HUES64 (cell line): ENCODE data around the gene AMIGO3. TPM values are rescaled to one million over a fixed set of nuclear protein-coding genes. Genes with fewer than 3 reads are reported as not detected.
"Not testable (repeated sequence)": the region's sequence is repeated elsewhere in the genome, so short reads cannot be mapped to it uniquely, and the experiment has no call there.

Source experiments
- H3K27ac ChIP-seq: 2 replicates; pipeline ENCODE4 v1.7.0; 2013; ENCODE audit warnings: low read depth, low read length, inconsistent platforms
- H3K27me3 ChIP-seq: 2 replicates; pipeline ENCODE4 v1.6.1; 2013; ENCODE audit warnings: mild to moderate bottlenecking, low read length; ENCODE audit not compliant: insufficient read depth
- H3K36me3 ChIP-seq: 2 replicates; pipeline ENCODE4 v1.6.1; 2013; ENCODE audit warnings: mild to moderate bottlenecking, low read length; ENCODE audit not compliant: insufficient read depth
- H3K4me1 ChIP-seq: 2 replicates; pipeline ENCODE4 v1.6.1; 2013; ENCODE audit warnings: mild to moderate bottlenecking, low read length, moderate library complexity; ENCODE audit not compliant: insufficient read depth
- H3K4me3 ChIP-seq: 2 replicates; pipeline ENCODE4 v1.5.1; 2013; ENCODE audit warnings: mild to moderate bottlenecking, low read length, moderate library complexity
- H3K9ac ChIP-seq: 2 replicates; pipeline ENCODE4 v1.6.1; 2013; ENCODE audit warnings: mild to moderate bottlenecking, low read depth, low read length
- H3K9me3 ChIP-seq: 2 replicates; pipeline ENCODE4 v1.6.1; 2013; ENCODE audit warnings: low read depth, low read length; ENCODE audit not compliant: insufficient read depth
- WGBS: fragments of 150-250, 120-280 bp; methylation state at CpG from one replicate; pipeline ENCODE4 v1.1.7; 2013; ENCODE audit warnings: missing lambda C conversion rate; 5-methylcytosine and 5-hydroxymethylcytosine counted together
- polyA plus RNA-seq, 2 experiments: library from polyadenylated mRNA; stranded (reverse); fragments of 50-300 nt; gene quantifications; one replicate each; pipeline ENCODE4 v1.2.3, GENCODE V29; 2013

The AMIGO3 gene, protein sequence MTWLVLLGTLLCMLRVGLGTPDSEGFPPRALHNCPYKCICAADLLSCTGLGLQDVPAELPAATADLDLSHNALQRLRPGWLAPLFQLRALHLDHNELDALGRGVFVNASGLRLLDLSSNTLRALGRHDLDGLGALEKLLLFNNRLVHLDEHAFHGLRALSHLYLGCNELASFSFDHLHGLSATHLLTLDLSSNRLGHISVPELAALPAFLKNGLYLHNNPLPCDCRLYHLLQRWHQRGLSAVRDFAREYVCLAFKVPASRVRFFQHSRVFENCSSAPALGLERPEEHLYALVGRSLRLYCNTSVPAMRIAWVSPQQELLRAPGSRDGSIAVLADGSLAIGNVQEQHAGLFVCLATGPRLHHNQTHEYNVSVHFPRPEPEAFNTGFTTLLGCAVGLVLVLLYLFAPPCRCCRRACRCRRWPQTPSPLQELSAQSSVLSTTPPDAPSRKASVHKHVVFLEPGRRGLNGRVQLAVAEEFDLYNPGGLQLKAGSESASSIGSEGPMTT
- polyA plus RNA-seq (2013, experiment 1 of 2) = 1.9 TPM
- polyA plus RNA-seq (2013, experiment 2 of 2) = 3.0 TPM

DNA sequence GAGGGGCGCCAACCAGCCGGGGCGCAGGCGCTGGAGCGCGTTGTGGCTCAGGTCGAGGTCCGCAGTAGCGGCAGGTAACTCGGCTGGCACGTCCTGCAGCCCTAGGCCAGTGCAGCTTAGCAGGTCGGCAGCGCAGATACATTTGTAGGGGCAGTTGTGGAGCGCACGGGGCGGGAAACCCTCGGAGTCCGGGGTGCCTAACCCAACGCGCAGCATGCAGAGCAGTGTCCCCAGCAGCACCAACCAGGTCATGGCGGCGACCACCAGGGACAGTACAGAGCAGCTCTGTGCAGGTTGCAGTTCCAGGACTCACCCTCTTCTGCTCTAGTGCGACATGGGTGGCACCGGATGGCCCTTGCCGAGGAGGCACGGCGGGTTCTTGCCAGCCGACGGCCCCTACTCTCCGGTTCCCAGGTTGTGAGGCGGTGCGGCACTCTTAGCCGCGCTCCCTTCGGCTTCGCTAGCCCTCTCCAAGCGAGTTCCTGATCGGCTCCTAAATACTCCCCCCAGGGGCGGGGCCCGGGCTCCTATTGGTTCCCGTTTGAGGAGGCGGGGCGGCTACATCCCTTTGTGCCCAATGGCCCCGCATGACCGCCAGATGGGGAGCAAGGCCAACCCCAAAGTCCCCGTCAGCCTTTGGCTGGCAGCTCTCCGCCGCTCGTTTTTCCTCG, at the start of gene AMIGO3:
Gene AMIGO3, minus strand, starts transcription at position 471 of the 671 bp plus-strand sequence. Its CDS starts 219 bp downstream, at position 252.
- peaks cover 27% of the 10 kb centered on the region for H3K36me3 ChIP-seq
- peaks cover 6% of the 10 kb centered on the region; the same call in 1 of the 2 replicates for H3K4me1 ChIP-seq
- H3K27ac ChIP-seq = peak within 1 kb of the TSS; percentile 35; the same call in 1 of the 2 replicates
- peak within 1 kb of the TSS; percentile 67 for H3K4me3 ChIP-seq
- H3K27me3 ChIP-seq = no peaks in the 10 kb centered on the region
- WGBS = 4% methylated on average over 50 of the region's 50 CpGs
- H3K9me3 ChIP-seq = no peaks in the 10 kb centered on the region
- peak within 1 kb of the TSS; percentile 83 for H3K9ac ChIP-seq

DNA sequence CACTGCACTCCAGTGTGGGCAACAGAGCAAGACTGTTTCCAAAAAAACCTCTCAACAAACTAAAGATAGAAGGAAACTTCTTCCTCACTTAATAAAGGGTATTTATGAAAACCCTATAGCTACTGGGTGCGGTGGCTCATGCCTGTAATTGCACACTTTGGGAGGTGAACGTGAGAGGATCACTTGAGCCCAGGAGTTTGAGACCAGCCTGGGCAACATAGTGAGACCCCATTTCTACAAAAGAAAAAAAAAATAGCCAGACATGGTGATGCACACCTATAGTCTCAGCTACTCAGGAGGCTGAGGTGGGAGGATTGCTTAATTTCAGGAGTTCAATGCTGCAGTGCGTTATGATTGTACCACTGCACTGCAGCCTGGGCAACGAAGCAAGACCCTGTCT, 44.5 kb upstream of the AMIGO3 start:
- Histone ChIP-seq H3K27ac (no peak overlapping the region), H3K36me3 (0 out of 2 replicates have a peak, but pooled peaks cover 4% of the 10 kb centered on the region), H3K27me3 (no peaks in the 10 kb centered on the region), H3K4me3 (no peak overlapping the region), H3K9ac (no peak overlapping the region), H3K4me1 (no peaks in the 10 kb centered on the region), H3K9me3 (no peaks in the 10 kb centered on the region)
- 95% methylated on average over 3 of the region's 4 CpGs for WGBS

DNA sequence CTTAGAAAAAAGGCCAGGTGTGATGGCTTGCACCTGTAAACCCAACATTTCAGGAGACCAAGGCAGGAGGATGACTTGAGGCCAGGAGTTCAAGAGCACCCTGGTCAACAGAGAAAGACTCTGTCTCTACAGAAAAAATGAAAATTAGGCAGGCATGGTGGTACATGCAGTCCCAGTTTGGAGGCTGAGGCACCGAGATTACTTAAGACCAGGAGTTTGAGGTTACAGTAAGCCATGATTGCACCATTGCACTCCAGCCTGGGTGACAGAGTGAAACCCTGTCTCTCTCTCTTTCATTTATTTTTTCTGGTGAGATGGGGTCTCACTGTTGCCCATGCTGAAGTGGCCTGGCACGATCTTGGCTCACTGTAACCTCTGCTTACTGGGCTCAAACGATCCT, 42.2 kb upstream of the AMIGO3 start:
- H3K27me3 ChIP-seq = no peaks in the 10 kb centered on the region
- no peaks in the 10 kb centered on the region for H3K4me1 ChIP-seq
- no peak overlapping the region for H3K27ac ChIP-seq
- H3K9me3 ChIP-seq = no peaks in the 10 kb centered on the region
- H3K4me3 ChIP-seq = no peak overlapping the region
- H3K9ac ChIP-seq = no peak overlapping the region
- 88% methylated on average over 3 of the region's 3 CpGs for WGBS
- H3K36me3 ChIP-seq = 0 out of 2 replicates have a peak, but pooled peaks cover 4% of the 10 kb centered on the region

DNA sequence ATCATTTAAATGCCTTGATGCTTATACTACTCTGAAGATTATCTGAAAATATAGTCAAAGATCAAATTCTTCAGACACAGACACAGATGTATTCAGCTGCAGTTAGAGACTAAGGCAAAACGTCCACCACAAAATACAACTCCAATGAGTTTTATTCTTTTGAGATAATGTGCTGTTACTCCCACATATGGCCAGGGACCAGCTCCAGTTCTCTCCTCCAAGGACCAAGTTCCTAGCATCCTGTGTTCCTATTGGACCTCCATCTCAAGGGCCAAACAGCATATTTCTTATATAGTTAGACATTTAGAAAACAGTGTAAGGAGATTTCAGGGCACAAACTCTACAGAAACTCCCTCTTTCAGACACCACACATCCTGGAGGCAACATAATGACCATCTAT, 39.7 kb upstream of the AMIGO3 start:
- Histone ChIP-seq H3K9ac (no peak overlapping the region), H3K4me3 (no peak overlapping the region), H3K4me1 (no peaks in the 10 kb centered on the region), H3K27me3 (no peaks in the 10 kb centered on the region), H3K9me3 (no peaks in the 10 kb centered on the region), H3K27ac (no peak overlapping the region), H3K36me3 (0 out of 2 replicates have a peak, but pooled peaks cover 2% of the 10 kb centered on the region)
- 91% methylated on average over 1 of the region's 1 CpG for WGBS

DNA sequence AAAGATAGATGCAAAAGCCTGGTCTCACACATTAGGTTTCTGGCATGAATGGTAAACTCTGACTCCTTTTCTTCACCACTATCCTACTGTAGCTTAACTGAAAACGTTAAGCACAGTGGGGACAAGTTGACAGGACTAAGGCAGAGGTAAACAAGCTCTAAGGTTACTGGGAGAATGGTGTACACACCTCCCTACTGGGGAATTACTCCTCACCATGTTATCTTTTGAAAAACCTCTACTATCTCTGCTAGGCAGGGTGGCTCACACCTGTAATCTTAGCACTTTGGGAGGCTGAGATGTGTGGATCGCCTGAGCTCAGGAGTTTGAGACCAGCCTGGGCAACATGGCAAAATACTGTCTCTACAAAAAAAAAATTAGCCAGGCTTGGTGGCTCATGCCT, 37.7 kb upstream of the AMIGO3 start:
- Histone ChIP-seq H3K4me3 (no peak overlapping the region), H3K27ac (no peak overlapping the region)
- 74% methylated on average over 2 of the region's 2 CpGs for WGBS

DNA sequence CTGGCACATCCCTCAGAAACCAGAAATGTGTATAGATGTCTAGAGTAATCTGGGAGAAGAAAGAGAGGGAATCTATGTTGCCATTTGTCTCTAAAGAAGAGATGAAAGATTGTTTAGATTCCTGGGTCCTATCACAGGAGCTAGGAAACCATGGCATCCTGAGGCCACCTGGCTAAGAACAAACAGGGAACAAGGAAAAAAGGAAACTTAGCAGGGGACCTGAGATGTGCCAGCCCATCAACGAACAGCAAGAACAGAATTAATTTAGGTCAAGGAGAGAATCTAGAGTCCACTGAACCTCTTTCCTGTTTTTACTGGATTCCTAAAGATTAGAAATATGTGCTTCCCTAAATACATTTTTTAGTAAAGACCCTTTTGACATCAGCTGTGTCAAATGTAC, 36.6 kb upstream of the AMIGO3 start:
- H3K9ac ChIP-seq = no peak overlapping the region
- no peaks in the 10 kb centered on the region for H3K4me1 ChIP-seq
- no peaks in the 10 kb centered on the region for H3K9me3 ChIP-seq
- H3K27ac ChIP-seq = no peak overlapping the region
- H3K36me3 ChIP-seq = no peaks in the 10 kb centered on the region
- no peak overlapping the region for H3K4me3 ChIP-seq
- H3K27me3 ChIP-seq = no peaks in the 10 kb centered on the region
- 83% methylated on average over 1 of the region's 1 CpG for WGBS

More for the DNA sequence above, 37.7 kb upstream of the AMIGO3 start:
- Histone ChIP-seq H3K36me3 (no peaks in the 10 kb centered on the region), H3K9me3 (no peaks in the 10 kb centered on the region), H3K9ac (no peak overlapping the region), H3K4me1 (no peaks in the 10 kb centered on the region), H3K27me3 (no peaks in the 10 kb centered on the region)

DNA sequence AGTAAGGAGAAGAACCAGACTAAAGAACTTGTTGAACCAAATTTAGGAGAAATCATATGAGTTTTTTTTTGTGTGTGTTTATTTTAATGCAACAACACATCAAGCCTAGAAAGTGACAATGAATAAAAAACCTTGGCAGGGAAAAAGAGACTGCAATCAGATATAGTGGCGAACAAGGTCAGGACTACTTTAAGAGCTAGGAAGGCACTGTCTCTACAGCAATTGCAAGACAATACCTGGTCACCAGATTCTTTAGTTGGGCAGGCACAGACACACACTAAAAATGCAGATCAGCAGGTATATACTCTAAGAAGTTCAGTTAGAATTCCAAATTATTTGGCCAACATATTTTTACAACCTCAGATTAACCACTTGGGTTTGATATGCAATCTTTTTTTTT, 35.1 kb upstream of the AMIGO3 start:
- H3K9ac ChIP-seq = no peak overlapping the region
- H3K9me3 ChIP-seq = no peaks in the 10 kb centered on the region
- H3K4me1 ChIP-seq = no peaks in the 10 kb centered on the region
- 92% methylated on average over 1 of the region's 1 CpG for WGBS
- no peaks in the 10 kb centered on the region for H3K27me3 ChIP-seq
- no peak overlapping the region for H3K4me3 ChIP-seq
- H3K36me3 ChIP-seq = 0 out of 2 replicates have a peak, but pooled peaks cover 4% of the 10 kb centered on the region
- no peak overlapping the region for H3K27ac ChIP-seq

DNA sequence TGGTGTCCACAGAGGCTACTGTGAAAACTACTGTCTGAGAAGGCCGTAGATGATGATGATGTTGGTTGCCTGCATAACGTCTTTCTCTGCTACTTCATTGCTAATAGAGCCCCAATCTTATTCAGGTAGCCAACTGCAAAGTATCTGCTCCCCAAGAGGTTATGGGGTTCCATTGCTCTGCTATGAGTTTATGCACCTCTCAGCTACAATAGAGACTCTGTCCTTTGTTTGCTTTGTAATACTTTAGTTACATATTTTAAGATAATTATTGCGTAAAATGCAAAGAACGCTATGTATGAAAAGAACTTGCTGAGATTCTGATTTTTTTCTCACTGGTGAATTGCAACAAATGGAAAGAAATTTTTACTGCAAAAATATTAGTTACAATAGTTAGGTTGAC, 32.0 kb upstream of the AMIGO3 start:
- Histone ChIP-seq H3K9me3 (no peaks in the 10 kb centered on the region), H3K27ac (no peak overlapping the region), H3K36me3 (peaks cover 27% of the 10 kb centered on the region), H3K9ac (no peak overlapping the region), H3K27me3 (no peaks in the 10 kb centered on the region), H3K4me3 (no peak overlapping the region), H3K4me1 (no peaks in the 10 kb centered on the region; the same call in 1 of the 2 replicates)
- 94% methylated on average over 4 of the region's 4 CpGs for WGBS

DNA sequence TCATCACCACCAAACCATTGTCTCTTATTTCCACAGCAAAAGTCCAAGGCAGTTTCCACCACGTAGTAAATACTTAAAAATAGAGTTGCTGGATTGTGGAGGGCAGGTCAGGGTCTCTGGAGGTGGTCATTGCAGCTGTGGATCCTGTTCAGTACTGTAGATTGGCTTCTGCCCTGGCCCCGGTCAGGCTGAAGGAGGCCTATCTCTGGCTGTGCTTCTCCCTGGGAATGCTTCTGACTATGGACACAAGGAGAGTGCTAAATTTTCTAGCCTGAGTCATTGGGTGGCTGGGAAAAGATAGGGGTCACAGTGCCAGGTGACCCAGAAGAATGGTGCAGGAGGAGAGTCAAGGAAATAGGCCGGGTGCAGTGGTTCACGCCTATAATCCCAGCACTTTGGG, 30.6 kb upstream of the AMIGO3 start:
- no peak overlapping the region for H3K4me3 ChIP-seq
- WGBS = 91% methylated on average over 4 of the region's 4 CpGs
- no peak overlapping the region for H3K9ac ChIP-seq
- no peaks in the 10 kb centered on the region; the same call in 1 of the 2 replicates for H3K4me1 ChIP-seq
- H3K9me3 ChIP-seq = no peaks in the 10 kb centered on the region
- H3K27ac ChIP-seq = no peak overlapping the region
- H3K27me3 ChIP-seq = no peaks in the 10 kb centered on the region
- peaks cover 27% of the 10 kb centered on the region for H3K36me3 ChIP-seq

DNA sequence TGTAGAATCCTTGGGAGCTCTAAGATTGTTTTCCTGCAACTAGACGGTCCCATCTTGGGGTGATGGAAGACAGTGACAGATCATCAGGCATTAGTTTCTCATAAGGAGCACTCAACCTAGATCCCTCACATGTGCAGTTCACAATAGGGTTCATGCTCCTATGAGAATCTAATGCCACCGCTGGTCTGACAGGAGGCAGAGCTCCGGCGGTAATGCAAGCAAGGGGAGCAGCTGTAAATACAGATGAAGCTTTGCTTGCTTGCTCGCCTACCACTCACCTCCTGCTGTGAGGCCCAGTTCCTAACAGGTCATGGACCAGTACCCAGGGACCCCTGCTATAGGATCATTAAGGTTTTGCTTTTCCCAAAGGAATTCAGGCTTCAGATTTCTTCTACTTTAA, 29.4 kb upstream of the AMIGO3 start:
- H3K9me3 ChIP-seq, H3K9ac ChIP-seq, H3K4me3 ChIP-seq, H3K27me3 ChIP-seq, H3K27ac ChIP-seq, H3K4me1 ChIP-seq: not testable (repeated sequence)
- H3K36me3 ChIP-seq = peaks cover 32% of the 10 kb centered on the region
- WGBS = 94% methylated on average over 5 of the region's 5 CpGs
